Measurements from ENCODE around the gene FHL2. TPM values are rescaled to one million over a fixed set of nuclear protein-coding genes. Genes with fewer than 3 reads are reported as not detected.

FHL2 gene
- total and polyA plus RNA-seq, 2 of the 13 experiments (the other 11 are each of a cell fraction or from before 2014, with no cell fraction given), result 1.9 to 74.8 TPM

GRCh38 chr2:105394951-105395611 is 3.8 kb downstream of the FHL2 start (continued):
- TF ChIP-seq ZBED4 (CRISPR knock-in tag; IDR thresholded peaks at IDR 0.05; ENCODE audit: borderline replicate concordance) (no peak), RERE (CRISPR knock-in tag; IDR thresholded peaks at IDR 0.05; ENCODE audit: low read depth) (no peak), TBX2 (CRISPR knock-in tag; IDR thresholded peaks at IDR 0.05; ENCODE audit: borderline replicate concordance) (0 out of 2 replicates have a peak, but pooled peaks have one; percentile 35), ZNF333 (CRISPR knock-in tag; IDR thresholded peaks at IDR 0.05; ENCODE audit: borderline replicate concordance) (no peak), FOXP4 (CRISPR knock-in tag; IDR thresholded peaks at IDR 0.05) (0 out of 2 replicates have a peak, but pooled peaks have one; percentile 50), ZNF33A (CRISPR knock-in tag; IDR thresholded peaks at IDR 0.05; ENCODE audit: borderline replicate concordance) (no peak), POGZ (CRISPR knock-in tag; IDR thresholded peaks at IDR 0.05) (peak; percentile 50), ZNF740 (CRISPR knock-in tag; IDR thresholded peaks at IDR 0.05) (no peak), ISL2 (CRISPR knock-in tag; IDR thresholded peaks at IDR 0.05) (no peak), TARDBP (CRISPR knock-in tag; IDR thresholded peaks at IDR 0.05) (peak; percentile 28; the same call in 1 of the 2 replicates), ZNF33B (CRISPR knock-in tag; IDR thresholded peaks at IDR 0.05) (no peak), MED1 (CRISPR knock-in tag; IDR thresholded peaks at IDR 0.05) (peak; percentile 67), NFYB (CRISPR knock-in tag; IDR thresholded peaks at IDR 0.05) (no peak), TFE3 (CRISPR knock-in tag; IDR thresholded peaks at IDR 0.05) (0 out of 2 replicates have a peak, but pooled peaks have one; percentile 39), HOXA3 (CRISPR knock-in tag; IDR thresholded peaks at IDR 0.05) (no peak)

Measured in HepG2 (cell line).